HG03064 (cell line): ENCODE data around the gene MAML2.

Experiments used
- ATAC-seq: cut with Tn5 transposase; IDR thresholded peaks from one replicate; pipeline ENCODE4 v1.9.1; 2021; ENCODE audit warnings: low read depth; ENCODE audit not compliant: unreplicated experiment

The MAML2 gene

DNA sequence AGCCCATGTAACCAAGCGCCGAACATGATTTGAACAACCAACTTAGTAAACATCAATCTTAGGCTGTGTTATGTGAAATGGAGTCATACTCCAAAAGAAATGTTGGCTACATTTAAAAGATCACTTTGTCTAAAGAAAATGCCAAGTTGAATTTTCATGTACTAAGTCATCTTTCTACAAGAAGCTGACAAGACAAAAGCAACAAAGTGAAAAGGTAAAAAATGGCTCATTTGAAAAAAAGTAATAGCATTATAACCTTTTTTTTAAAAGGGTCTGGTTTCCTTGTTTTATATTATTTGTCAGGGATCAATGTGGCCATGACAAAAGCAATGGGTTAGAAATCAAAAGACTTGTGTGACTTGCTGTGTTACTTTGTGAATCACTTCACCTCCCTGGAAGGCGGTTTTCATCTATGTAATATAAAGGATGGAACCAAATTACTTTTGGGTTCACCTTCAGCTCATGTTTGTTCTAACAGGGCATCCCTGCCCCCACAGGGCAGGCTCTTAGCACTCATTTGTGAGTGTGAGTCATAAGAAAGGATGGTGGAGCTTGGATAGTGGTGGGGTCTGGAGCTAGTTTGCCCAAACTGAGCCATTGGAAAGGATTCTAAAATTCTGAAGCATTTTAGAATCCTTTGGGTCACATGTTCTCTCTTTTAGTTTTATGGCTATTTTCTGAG lies 287.1 kb downstream of the MAML2 start:
- no peak for ATAC-seq

DNA sequence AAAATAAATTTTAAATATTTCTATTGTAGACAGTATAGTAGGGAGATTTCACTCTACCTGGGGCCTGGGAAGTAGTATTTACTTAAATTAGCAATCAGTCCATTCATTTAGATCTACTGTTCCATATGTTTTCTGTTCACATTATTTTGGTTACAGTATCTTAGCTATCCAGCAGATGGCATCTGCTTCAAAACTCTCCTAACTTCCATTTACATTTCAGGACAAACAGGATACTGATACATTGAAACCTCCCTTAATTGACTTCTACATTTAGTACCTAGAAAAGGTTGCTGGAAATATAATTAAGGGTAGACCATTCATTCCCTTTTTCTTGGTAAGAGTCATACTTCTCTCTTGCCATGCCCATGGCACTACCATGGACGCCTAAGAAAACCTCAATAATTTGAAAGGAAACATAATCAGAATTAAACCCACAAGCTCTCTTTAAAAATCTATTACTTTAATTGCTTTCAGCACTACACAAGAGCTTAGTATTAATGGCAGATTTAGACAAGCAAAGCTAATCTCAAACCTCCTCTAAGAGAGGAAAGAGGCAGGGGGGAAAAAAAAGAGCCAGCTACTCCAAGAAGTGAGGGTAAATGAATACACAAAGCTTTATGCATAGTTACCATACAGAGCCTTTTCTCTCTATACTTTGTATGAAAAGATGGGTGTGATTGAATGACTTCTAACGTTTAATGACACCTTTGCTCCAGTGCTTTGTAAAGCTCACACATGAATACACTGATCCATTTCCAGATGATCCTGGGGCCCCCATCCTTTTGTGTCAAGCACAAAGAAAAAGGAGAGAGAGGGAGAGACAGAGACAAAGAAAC lies 287.9 kb downstream of the MAML2 start:
- ATAC-seq: no peak

DNA sequence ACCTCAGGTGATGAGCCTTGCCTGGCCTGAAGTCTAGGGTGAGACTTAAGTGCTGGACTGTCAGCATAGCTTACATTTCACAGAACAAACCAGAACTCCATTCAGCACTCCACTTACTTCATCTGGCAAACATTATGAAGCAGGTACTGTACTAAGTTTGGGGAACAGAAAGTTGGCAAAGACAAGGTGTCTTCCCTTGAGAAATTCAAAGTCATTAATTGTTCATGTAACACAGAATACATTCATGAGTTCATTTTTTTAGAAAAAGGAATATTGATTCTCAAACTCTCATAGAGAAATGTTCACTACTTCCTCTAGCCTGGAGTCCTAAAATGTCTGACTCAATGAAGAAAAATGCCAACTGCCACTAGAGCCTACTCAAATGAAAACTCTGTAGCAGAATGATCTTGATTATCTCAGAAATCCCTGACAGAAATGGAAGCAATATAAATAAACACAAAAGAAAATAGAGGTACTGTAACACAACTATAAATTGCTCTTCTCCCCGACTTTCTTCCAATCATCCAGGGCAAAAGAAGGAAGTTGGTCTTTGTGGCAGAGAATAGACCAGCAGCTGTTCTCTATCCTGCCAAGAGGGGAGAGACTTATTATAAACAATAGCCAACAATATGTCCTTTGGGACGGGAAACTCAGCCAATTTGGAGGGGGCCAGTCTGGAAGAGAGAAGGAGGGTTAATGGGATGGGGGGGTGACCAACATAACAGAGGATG lies 289.9 kb downstream of the MAML2 start:
- ATAC-seq: no peak

DNA sequence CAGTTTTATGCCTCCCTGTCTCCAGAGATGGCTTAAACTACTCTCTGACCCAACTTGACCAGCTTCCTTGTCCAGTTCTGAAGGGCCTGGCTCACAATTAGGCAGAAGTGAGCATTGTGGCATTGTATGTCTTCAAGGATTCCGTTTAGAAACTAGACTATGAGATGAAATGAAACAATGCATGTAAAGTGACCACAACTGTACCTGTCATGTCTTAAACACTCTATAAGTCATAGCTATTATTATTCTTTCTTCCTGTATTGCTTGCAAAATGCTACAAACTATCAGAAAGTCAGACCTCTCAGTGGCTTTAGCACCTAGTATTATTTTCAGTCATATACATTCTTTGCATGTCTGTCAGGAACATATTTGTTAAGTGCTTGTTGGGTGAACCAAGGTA lies 291.2 kb downstream of the MAML2 start:
- ATAC-seq: peak; percentile 95

DNA sequence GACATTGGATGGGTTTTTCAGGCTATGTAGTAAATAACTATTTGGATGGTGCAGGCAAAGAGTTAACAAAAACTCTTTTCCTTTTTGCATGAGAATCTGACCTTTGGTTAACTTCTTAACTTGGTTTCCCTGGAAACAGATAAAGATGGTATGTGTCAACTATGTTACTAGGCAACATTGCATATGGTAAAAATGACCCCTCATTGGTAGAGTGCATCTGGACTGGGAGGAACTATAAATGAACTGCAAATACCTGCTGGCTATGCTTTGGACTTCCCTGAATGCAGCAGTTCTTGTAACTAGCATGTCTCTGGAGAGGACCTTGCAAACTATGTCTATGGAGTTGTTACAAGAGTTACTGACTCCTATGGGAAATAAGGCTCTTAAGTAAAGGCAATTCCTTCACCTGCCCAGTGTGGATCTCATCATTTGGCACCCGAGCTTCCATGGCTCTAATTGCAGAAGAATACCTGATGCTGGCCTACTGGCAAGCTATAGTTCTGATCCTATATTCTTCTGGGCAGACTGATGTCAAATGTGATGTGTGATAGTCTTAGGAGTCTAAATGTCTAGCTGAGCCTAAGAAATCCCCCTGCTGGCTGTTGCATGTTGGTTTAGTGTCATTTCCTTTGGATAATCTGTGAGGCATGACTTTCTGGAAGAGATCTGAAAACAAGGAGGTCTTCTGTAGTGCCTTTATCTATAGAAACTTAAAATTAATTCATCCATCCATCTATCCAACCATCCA lies 292.4 kb downstream of the MAML2 start:
- no peak for ATAC-seq

DNA sequence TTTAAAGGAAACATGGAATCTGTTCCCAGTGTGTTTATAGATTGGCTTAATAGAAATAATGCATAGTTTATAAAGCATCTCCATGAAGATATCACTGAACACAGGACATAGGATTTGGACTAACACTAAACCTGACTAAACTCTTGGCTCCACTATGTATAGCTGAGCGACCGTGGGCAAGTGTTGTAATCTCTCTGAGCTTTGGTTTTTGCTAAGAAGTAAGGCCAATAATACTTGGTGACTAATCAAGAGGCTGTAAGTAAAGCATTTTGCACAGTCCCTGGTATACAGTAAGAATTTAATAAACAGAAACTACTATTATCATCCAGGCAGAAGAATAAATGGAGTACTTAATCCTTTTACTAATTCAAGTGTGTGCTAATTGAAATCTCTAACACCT lies 293.6 kb downstream of the MAML2 start:
- no peak for ATAC-seq

DNA sequence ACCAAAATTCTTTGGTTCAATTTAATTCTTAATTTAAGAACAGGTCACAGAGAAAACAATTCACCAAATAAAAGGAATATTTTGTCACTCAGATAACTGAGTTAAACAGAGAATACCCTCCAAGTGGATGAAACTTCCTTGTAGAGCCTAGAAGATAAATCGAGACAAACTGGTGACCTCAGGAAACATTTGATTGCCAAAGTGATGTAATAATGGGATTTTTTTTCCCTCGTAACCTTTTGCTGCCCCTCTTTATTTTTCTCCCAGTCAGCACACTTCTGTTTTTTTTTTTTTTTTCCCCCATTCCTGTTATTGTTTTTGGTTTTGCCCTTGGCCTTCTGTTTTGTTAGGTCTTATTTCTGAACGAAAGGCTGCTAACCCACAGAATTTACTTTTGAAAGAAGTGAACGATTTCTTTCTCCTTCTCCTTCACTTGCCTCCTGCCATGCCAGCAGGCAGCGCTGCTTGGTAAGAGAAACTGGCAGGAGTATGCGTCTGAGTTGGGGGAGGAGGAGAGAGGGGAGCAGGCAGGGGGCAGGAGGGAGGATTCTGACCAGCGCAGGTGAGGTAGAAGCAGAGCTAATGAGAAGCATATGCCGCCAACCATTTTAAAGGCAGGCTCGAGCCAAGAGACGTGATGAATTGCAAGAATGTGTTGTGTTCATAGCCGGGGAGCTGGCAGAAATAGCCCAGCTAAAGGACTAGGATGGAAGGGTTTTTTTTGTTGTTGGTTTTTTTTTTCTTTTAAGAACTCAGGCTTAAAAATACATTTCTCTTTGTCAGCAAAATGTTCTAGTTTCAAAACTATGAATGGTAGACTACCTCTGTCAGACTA lies 297.2 kb downstream of the MAML2 start:
- no peak for ATAC-seq

DNA sequence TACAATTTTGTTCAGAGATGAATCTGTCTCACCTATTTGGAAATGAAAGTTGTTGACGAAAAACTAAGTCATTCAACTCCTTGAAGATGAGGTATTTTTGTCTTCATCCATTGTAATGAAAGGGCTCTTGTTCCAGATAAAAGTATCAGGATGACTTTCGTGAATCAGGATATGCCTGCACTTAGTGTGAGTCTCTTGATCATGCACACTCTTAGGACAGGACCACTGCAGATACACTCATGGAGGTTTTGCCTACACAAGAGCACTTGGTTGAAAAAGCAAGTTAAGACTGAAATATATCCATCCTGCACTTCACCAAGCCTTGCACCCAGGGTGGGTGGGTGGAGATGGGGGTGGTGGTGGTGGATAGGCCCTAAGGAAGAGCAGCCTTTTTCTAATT lies 298.2 kb downstream of the MAML2 start:
- ATAC-seq: no peak

DNA sequence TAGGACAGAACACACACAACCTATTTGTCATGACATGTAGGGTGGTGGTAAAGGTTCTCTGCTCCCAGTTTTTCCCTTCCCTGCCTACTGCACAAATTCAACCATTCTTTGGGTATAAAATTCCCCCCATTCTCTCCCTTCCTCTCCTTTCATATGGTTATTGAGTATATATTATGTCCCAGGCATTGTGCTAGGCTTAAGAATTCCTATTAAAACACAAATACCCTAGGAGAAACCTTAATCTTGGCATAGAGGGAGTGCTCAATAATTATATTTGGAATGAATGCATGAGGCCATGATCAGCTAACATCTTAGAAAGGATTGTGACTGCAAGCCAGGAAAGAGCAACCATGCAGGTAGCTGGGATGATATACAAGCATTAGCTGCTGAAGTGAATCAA lies 298.7 kb downstream of the MAML2 start:
- no peak for ATAC-seq

DNA sequence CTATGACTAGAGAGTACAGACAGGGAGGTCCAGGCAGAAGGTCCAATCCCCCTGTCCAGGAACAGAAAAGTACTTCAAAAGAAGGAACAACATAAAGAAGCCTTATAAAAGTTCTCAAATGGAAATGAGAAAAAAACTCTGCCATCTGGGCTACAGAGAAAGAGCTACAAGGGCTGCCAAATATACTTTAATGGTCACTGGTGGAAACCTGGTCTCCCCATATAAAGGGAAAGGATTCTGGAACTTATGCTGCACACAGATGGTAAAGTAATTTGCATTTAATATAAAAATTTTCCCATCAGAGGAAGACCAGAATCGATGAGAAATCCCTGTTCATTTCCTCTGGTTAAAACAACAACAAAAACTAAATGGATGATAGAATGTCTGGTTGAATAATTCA lies 299.7 kb downstream of the MAML2 start:
- ATAC-seq: no peak

DNA sequence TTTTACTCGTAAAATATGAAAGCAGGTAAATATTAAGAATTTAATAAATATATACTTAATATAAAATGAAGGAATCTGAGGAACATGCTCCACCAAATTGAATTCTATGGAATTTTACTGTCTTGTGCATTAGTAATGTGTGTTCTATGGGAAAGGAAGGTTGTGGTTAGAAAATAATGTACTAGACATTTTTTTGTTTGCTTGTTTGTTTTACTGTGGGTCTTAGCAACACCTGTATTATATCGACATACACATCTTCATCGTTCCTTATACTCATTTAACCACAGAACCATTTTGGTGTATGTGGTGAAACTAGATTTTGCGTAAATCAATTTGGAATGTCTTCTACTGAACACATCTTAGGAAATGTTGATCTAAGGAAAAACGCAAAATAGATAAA lies 304.9 kb downstream of the MAML2 start:
- ATAC-seq: no peak

DNA sequence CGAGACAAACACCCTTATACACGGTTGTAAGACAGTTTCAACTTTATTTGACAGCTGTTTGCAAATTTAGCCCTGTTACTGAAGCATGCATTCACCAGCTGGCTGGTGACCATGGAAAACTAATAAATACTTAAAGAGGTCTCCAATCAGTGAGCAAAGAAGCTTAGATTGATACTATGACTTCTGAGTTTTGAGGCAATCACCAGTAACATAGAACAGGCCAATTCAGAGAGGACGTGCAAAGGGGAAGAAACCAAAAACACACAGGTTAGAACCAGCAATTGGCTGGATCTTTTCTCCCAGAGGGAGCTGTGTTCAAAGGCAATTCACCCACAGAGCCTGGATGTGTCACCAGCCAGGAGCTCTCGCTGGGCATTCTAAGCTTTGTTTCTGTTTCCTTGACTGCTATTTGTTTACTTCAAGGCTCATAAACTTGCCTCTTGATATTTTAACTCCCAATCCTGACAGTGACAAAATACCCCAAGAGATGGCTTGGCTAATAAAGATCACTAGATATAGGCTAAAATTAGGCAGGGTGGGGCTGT lies 305.5 kb downstream of the MAML2 start:
- no peak for ATAC-seq

DNA sequence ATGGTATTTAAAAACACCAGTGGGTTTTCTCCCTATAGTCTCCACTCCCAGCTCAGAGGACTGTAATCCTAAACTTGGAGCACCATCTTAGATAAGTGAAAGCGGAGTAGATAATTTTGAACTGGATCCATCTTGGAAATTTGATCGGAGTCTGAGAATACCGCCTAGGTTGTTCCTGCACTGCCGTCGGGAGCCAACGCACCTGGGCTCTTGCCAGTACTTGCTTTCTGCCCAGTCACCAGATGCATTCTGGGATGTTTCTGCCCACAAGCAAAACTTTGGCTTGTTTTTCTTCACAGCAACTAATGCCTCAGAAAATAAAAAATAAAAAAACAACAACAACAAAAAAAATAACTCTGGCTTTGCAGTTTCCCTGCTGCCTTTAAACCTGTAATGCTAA lies 306.1 kb downstream of the MAML2 start:
- ATAC-seq: no peak

DNA sequence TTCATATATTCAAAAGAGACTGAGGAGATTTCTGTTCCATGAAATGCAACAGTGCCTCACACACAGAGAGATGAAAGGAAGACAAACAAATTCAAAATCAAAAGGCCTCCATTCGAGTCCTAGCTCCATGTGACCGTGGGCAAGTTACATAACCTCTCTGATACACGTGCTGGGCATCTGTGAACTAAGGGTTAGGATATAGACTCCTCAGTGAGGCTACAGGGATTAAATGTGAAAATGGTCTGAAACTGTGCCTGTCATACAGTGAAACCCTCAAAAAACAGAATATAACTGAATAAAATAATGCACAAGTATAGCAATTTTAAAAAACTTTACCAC lies 307.3 kb downstream of the MAML2 start:
- ATAC-seq: no peak

DNA sequence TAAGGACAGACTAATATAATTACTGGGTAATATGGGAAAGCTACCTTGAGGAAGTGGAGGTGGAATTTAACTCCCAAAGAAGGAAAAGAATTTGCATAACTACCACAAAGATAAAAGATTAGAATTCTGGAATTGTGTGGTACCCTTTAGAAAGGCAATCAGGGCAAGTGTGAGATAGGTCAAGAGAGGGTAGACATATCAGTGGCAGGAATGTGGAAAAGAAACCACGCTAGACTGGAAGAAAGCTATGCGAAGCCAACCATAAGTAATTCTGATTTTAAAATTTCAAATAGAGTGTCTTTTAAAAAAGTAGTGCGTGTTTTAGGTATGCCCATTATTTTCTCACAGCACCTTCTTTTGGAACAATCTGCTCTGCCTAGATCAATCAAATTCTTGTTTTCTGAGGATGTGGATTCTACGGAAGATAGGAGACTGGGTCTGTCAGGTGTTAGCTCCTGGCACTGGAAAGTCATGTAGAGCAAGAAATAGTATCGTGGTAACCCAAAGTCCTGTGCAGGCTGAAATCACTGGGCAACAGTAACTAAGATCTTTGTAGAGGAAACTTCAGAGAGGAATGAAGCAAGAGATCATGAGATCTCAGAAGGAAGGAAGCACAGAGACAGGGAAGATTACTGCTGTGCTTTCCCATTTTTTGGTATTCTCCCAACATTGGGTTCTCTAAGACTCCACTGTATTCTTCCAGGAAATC lies 307.8 kb downstream of the MAML2 start:
- ATAC-seq: no peak

DNA sequence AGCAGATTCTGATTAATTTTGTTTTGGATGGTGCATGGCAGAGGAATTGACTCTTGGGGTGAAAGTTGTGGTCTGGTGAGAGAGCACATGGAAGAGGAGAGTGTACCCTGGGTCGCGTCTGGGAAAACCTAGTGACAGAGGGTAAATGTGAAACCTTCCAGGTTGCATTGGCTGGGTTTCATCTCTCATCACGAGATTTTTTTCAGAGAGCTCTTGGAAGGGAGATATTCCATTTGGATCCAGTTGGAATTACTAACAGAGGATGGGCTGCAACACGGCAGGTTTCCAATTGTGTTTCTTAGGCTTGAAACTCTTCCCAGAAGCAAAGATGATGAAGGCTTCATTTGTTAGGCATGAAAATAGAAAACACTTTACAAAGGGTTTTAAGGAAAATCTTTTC lies 309.4 kb downstream of the MAML2 start:
- no peak for ATAC-seq

DNA sequence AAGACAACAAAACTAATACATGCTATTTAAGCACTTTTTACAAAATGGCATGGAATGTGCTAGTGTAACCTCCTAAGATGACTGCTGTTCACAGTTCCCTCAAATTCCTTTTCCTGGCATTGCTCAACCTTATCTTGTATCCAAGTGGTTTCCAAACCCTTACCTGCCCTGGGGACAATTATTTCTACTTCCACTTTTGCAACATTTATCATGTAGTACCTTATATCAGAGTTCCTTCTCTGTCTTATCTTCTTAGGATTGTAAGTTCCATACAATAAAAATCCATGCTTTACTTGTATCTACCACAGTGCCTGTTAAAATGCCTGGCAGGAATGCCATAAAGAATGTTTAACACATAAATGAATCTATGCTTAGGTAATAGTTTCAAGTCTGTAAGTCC lies 309.9 kb downstream of the MAML2 start:
- ATAC-seq: no peak

DNA sequence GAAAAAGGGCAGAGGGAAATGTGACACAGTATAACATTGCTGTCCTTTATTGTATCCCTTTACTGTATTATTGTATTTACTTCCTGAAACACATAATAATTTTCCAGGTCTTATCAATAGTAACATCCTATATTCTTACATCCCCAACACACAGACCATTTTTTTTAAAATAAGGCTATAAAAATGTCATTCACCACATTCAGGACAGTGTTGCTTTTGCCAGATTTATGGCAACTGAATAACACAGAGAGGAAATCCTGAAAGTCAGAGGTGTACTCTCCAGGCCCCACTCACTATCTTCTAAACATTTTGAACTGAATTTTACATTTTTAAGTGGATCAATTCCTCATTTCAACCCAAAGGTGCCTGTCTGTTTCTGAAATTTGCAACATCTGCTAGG lies 314.2 kb downstream of the MAML2 start:
- no peak for ATAC-seq

DNA sequence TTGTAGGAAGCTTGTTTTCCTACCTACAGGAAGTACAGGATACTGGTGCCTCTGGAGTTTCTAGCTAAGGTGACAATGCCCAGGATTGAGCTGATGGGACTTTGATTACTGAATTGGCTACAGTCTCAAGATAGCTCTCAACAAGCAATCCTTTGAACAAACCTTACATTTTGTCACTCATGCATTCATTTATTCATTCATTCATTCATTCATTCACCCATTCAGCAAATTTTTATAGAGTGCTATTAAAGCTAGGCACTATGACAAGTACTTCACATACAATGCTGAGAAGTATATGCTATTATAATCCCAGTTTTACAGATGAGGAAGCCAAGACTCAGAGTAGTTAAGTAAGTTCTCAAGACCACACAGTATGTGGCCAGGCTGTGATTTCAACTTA lies 316.0 kb downstream of the MAML2 start:
- ATAC-seq: no peak
